Measurements from ENCODE around the gene RALGDS. TPM values are rescaled to one million over a fixed set of nuclear protein-coding genes. Genes with fewer than 3 reads are reported as not detected.
A peak's percentile ranks its signal among the peaks of the same experiment; 100 is the strongest.

RALGDS gene
- total RNA-seq: 32.0 and 34.5 TPM in 2 replicates

GRCh38 chr9:133121198-133121914, at the start of gene RALGDS:
Gene RALGDS (minus strand): TSS chr9:133121240. CDS start chr9:133121154, 86 bp downstream.

GRCh38 chr9:133163504-133164172, 42.6 kb upstream of the RALGDS start, which contains the start of gene GBGT1:
Gene GBGT1 (minus strand): TSS chr9:133163914. CDS start chr9:133162412, 1,502 bp downstream.

GRCh38 chr9:133061764-133062145, 59.3 kb downstream of the RALGDS start, which contains the start of gene CEL:
Gene CEL (plus strand): TSS chr9:133061981. CDS start chr9:133062003, 22 bp downstream.

Small RNA genes within 50 kb of the gene (small RNA-seq; reads per million reads assigned to genes)
- 3.1 reads per million, percentile 63 among the genes with 10 or more reads in this experiment for gene MIR6877

Other genes with a start within 250 kb of the RALGDS start
- 0.32 and 0.85 TPM in 2 replicates for gene AK8, start 243.0 kb downstream of the RALGDS start, total RNA-seq
- gene SPACA9, start 242.3 kb downstream of the RALGDS start, total RNA-seq: 4.4 and 6.7 TPM in 2 replicates
- 82.5 and 103 TPM in 2 replicates for gene TSC1, start 176.6 kb downstream of the RALGDS start, total RNA-seq
- gene GFI1B, start 142.5 kb downstream of the RALGDS start, total RNA-seq: not detected in 2 replicates
- gene GTF3C5, start 90.2 kb downstream of the RALGDS start, total RNA-seq: 39.1 and 49.1 TPM in 2 replicates
- gene CEL, start 59.3 kb downstream of the RALGDS start, total RNA-seq: under 0.01 TPM in 1 of 2 replicates, not detected in the other
- gene GBGT1, start 42.7 kb upstream of the RALGDS start, total RNA-seq: 5.8 and 7.2 TPM in 2 replicates
- gene OBP2B, start 88.0 kb upstream of the RALGDS start, total RNA-seq: not detected in 2 replicates
- gene ABO, start 154.0 kb upstream of the RALGDS start, total RNA-seq: not detected in 2 replicates
- 9.7 and 10.1 TPM in 2 replicates for gene SURF6, start 214.9 kb upstream of the RALGDS start, total RNA-seq
- gene MED22, start 226.9 kb upstream of the RALGDS start, total RNA-seq: 17.4 and 21.3 TPM in 2 replicates
- gene RPL7A, start 227.0 kb upstream of the RALGDS start, total RNA-seq: 1,307 and 1,371 TPM in 2 replicates
- 19.6 and 19.8 TPM in 2 replicates for gene SURF1, start 235.2 kb upstream of the RALGDS start, total RNA-seq
- gene SURF2, start 235.3 kb upstream of the RALGDS start, total RNA-seq: 8.8 and 11.1 TPM in 2 replicates

Measured in hair follicle dermal papilla cell (primary cell).